ENCODE data around the gene OVCH1.

OVCH1 gene

GRCh38 chr12:29530436-29530835 lies 33.0 kb upstream of the OVCH1 start:
- TF ChIP-seq, protein P1, sequence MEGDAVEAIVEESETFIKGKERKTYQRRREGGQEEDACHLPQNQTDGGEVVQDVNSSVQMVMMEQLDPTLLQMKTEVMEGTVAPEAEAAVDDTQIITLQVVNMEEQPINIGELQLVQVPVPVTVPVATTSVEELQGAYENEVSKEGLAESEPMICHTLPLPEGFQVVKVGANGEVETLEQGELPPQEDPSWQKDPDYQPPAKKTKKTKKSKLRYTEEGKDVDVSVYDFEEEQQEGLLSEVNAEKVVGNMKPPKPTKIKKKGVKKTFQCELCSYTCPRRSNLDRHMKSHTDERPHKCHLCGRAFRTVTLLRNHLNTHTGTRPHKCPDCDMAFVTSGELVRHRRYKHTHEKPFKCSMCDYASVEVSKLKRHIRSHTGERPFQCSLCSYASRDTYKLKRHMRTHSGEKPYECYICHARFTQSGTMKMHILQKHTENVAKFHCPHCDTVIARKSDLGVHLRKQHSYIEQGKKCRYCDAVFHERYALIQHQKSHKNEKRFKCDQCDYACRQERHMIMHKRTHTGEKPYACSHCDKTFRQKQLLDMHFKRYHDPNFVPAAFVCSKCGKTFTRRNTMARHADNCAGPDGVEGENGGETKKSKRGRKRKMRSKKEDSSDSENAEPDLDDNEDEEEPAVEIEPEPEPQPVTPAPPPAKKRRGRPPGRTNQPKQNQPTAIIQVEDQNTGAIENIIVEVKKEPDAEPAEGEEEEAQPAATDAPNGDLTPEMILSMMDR (IDR thresholded peaks at IDR 0.05), result no peak
- Histone ChIP-seq H3K9me3 (no peaks in the 10 kb centered on the region), H3K36me3 (peaks cover 0 to 9% (median 7%) of the 10 kb centered on the region in 3 donors), H3K4me3 (no peak overlapping the region), H3K27ac (no peak overlapping the region), H3K4me1 (peaks cover 0 to 17% (median 0%) of the 10 kb centered on the region in 4 donors), H3K27me3 (no peaks in the 10 kb centered on the region)
- DNase-seq, result no peak
- intact Hi-C loops (cut with DNase I; ENCODE audit: low total_unique reads), result no loop called here

- DNase-seq, result no peak
- Histone ChIP-seq H3K36me3 (no peaks in the 10 kb centered on the region), H3K9me3 (no peaks in the 10 kb centered on the region), H3K27me3 (no peaks in the 10 kb centered on the region), H3K4me1 (peaks cover 0 to 23% (median 0%) of the 10 kb centered on the region in 4 donors), H3K4me3 (no peak overlapping the region), H3K27ac (no peak overlapping the region)
- intact Hi-C loops (cut with DNase I; ENCODE audit: low total_unique reads), result loop anchor here (10.0 kb wide), 1 partner anchor 757 kb away; no protein-coding TSS in a partner anchor
- TF ChIP-seq, protein P1 (IDR thresholded peaks at IDR 0.05), result no peak
These were observed 30.7 kb upstream of the OVCH1 start for GRCh38 chr12:29528161-29528560.

- Histone ChIP-seq H3K36me3 (peaks cover 9 to 17% (median 10%) of the 10 kb centered on the region in 3 donors), H3K4me1 (peaks cover 0 to 35% (median 0%) of the 10 kb centered on the region in 4 donors), H3K4me3 (no peak overlapping the region), H3K27me3 (no peaks in the 10 kb centered on the region), H3K9me3 (no peaks in the 10 kb centered on the region), H3K27ac (no peak overlapping the region)
- intact Hi-C loops (cut with DNase I; ENCODE audit: low total_unique reads), result loop anchor here (10.0 kb wide), 1 partner anchor 763 kb away; no protein-coding TSS in a partner anchor
- TF ChIP-seq, protein P1 (IDR thresholded peaks at IDR 0.05), result no peak
- DNase-seq, result no peak
These were observed 24.5 kb upstream of the OVCH1 start for GRCh38 chr12:29521951-29522350.

DNA sequence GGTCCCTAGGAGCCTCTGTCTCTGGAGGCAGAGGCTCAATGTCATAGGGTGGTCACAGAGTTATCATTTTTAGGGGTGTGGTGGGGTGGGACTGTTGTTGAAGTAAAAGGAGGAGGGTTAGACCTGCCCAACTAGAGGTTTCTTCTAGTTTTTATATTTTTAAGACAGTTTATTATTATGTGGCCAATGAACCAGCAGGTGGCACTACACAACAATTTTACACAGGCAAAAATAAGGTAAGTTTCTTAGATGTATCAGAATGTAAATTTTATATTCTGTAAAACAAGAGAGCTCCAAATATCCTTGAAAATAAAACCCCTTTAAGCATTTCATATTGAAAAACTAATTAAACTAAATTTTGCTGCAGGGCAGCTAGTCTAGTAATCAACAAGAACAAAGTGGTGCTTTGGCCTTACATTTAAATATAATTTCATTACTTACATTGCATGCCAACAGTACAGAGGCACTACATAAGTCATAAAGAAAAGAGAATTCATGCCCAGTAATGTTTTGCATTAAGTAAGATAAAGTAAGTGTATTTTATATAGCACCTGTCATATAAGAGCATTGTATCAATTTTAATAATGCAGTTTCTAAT lies 22.2 kb upstream of the OVCH1 start:
- TF ChIP-seq, protein P1 (IDR thresholded peaks at IDR 0.05), result peak; percentile 55 to 64
- intact Hi-C loops (cut with DNase I; ENCODE audit: low total_unique reads), result loop anchor here (10.0 kb wide), 1 partner anchor 765 kb away; no protein-coding TSS in a partner anchor
- no peak overlapping the region for H3K27ac ChIP-seq
- H3K36me3 ChIP-seq, result peaks cover 11 to 32% (median 26%) of the 10 kb centered on the region in 3 donors
- H3K9me3 ChIP-seq, result no peaks in the 10 kb centered on the region
- no peaks in the 10 kb centered on the region for H3K27me3 ChIP-seq
- no peak for DNase-seq
- peaks cover 0 to 32% (median 0%) of the 10 kb centered on the region in 4 donors for H3K4me1 ChIP-seq
- H3K4me3 ChIP-seq, result no peak overlapping the region

DNA sequence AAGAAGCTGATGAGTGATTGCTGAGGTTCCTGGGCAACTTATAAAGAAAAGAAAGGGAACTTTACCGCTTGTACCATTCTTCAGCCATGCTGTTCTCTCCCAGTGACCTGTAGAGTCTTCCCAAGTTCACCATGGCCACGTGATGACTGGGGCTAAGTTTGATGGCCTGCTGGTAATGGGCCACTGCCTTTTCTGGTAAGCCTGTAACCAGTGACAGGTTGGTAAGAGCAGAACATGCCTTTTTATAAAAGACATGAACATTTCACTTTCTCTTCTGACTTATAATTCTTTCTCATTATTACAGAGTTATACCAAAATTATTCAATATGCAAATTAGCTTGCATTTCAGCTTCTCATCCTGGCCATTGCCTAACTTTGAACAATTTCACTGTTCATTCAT lies 20.9 kb upstream of the OVCH1 start:
- H3K36me3 ChIP-seq, result peaks cover 24 to 44% (median 37%) of the 10 kb centered on the region in 3 donors
- intact Hi-C loops (cut with DNase I; ENCODE audit: low total_unique reads), result no loop called here
- H3K4me1 ChIP-seq, result peaks cover 0 to 29% (median 0%) of the 10 kb centered on the region in 4 donors
- no peaks in the 10 kb centered on the region for H3K9me3 ChIP-seq
- H3K27ac ChIP-seq, result no peak overlapping the region
- no peak overlapping the region for H3K4me3 ChIP-seq
- TF ChIP-seq, protein P1 (IDR thresholded peaks at IDR 0.05), result no peak
- DNase-seq, result no peak
- no peaks in the 10 kb centered on the region for H3K27me3 ChIP-seq
